HG02571 (cell line): ENCODE measurements around the gene DTNBP1.
"Not testable (repeated sequence)": the region's sequence is repeated elsewhere in the genome, so short reads cannot be mapped to it uniquely, and the experiment has no call there.

Experiments
- ATAC-seq: cut with Tn5 transposase; IDR thresholded peaks from one replicate; pipeline ENCODE4 v1.9.1; 2021; ENCODE audit warnings: mild to moderate bottlenecking, moderate library complexity; ENCODE audit not compliant: unreplicated experiment

The DTNBP1 gene

DNA sequence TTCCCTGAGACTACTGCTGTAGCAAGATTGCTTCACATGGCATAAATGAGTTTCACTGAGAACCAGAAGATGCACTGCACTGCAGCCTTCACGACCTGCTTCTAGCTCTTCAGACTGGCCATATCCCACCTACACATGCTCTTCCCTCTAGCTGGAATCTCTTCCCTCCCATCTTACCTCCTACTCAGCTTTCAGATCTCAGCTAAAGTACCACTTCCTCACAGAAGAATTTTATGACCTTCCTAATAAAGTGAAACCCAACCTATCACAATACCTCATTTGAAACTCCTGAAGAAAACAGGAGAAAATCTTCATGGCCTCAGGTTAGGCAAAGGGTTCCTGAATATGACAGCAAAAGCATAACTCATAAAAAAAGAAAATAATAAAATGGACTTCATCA, 99.9 kb downstream of the DTNBP1 start:
- no peak for ATAC-seq

DNA sequence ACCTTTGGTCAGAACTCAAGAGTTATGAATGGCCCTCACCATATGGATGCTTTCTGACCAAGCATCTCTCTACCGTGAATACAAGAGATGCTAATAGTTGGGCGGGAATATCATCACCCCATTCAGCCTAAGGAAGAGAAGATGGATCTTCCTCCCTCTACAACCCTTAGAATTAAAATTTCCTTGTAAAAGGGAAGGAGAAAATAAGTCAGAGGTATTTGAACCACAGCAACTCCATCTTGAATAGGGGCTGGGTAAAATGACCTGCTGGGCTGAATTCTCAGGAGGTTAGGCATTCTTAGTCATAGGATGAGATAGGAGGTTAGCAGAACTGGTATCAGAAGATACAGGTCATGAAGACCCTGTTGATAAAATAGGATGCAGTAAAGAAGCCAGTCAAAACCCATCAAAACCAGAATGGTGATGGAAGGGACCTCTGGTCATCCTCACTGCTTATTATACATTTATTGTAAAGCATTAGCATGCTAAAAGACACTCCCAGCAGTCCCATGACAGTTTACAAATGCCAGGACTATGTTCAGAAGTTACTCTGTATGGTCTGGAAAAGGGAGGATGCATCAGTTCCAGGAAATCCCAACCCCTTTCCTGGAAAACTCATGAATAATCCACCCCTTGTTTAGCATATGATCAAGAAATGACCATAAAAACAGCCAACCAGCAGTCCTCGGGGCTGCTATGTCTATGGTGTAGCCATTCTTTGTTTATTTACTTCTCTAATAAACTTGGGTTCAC, 101.2 kb downstream of the DTNBP1 start:
- ATAC-seq, result no peak

DNA sequence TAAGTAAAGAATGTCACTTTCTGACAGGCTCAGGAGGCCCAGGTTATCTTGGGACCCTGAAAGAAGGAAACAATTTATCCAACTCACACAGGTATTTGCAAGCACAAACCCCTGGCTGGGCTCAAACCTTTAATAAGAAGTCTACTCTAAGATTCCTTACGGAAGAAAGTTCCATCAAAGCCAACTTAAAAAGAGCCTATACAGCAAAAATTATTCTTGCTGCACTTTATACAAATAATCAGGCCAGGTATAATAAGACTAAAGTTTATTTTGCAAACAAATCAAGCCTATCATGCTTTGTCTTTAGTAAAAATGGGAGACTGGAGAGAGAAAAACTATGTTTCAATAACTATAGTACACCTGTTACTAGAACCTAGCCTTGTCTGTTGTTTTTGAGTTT, 102.1 kb downstream of the DTNBP1 start:
- ATAC-seq, result no peak

DNA sequence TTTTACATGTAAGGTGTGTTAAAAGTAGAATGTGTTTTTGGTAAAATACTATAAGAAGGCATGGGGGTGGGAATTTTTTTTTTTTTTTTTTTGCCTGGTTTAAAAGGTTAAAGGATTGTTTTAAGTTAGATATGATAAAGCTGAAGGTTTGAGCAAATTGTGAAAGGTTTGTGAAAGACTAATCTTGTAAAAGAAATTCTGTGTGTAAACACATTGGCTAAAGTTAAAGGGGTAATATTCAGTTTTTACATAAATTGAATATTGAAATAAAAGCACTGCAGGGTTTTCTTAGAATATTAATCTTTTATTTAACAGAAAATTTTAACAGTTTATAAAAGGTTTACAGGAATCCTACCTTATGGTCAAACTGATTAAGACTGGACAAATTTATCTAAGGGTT, 105.7 kb downstream of the DTNBP1 start:
- no peak for ATAC-seq

DNA sequence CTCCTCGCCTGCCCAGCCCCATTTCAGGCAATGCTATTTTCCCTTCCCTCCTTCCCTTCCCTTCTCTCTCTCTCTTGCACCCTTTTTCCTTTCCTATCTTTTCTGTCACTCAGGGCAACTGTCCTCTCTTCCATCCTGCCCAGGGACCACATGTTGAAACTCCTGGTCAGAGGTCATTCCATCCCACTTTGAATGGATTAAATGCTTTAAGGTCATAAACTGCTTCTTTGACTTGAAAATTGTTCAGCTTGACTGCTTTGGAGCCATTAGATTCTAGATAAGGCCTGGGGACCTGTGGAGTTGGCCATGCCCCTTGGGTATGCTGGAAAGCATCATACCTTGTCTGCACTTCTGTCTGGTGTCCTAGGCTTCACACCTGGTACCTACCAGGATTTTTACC, 106.1 kb downstream of the DTNBP1 start:
- no peak for ATAC-seq

DNA sequence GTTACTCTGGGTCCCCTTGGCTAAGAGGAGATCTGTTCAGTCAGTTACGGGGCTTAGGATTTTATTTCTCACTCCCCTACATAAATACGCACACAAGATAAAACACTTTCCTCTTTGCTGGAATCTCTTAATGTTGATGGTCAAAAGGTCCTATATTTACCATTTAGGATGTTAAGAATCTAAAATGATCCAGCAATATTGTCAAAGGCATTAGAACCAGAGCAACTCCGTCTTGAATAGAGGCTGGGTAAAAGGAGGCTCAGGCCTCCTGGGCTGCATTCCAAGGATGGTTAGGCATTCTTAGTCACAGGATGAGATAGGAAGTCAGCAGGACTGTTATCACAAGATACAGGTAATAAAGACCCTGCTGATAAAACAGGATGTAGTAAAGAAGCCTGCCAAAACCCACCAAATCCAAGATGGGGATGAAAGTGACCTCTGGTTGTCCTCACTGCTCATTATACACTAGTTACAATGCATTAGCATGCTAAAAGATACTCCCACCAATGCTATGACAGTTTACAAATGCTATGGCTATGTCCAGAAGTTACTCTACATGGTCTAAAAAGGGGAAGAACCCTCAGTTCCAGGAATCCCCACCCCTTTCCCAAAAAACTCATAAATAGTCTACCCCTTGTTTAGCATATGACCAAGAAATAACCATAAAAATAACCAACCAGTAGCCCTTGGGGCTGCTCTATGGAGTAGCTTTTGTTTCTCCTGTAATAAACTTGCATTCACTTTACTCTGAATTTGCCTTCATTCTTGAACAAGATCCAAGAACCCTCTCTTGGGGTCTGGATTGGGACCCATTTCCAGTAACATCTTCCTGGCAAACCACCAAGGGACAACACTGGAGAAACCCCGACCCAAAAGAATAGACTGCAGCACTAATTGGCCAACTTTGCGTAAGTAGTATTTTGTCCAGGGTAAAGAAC, 107.5 kb downstream of the DTNBP1 start:
- ATAC-seq, result no peak

DNA sequence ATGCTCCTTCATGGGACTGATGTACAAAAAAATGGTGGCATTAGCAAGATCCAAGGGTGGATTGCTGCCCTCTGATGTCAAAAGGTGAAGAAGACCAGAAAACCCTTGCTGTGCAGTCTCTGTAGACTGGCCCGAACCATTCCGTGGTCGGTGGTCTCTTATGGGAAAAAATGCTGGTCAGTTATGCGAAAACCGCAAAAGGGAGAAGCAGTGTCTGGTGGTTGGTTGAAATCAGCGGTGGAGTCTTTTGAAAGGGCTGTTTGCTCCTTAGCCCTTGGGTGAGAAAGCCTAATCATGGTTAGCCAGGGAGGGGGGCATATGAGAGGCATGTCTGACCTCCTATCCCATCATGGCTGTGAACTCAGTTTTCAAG, 108.1 kb downstream of the DTNBP1 start:
- ATAC-seq, result no peak

DNA sequence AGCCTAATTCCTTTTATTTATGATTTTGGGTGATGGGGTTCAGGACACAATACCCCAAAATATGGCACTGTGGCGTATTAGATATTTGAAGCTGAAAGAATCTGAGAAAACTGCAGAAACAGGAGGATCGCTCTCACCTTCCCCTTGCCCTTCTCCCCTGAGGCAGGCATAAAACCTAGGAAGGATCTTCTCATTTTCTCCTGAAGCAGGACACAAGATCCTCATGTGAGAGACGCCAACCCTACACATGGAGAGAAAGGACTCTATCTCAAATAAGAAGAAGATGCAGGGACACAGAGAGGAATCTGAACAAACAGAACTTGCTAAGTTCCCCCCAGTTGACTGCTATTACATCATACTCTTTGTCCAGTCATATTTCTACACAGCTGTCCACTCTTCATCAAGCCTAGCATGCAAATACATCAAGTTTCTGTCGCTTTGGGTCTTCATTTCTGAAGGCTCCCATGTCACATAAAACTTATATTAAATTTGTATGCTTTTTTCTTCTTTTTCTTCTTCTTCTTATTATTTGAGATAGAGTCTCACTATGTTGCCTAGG, 109.0 kb downstream of the DTNBP1 start:
- no peak for ATAC-seq

DNA sequence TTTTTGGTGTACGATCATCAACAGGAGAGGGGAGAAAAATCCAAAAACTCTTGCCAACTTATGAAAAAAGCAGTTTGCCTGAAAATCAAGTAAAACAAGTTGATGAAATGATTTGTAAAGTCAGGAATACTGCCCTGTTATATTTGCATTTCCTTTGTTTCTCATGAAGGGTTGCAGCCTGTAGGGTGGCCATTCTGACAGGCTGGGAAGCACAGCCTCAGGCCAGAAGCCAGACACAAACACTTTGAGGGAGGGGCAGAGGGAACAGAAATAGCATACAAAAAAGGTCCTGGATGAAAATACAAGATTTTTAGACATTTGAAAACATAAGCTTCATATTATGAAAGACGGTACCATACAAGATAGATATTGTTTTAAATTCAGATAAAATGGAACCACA, 109.8 kb downstream of the DTNBP1 start:
- no peak for ATAC-seq

DNA sequence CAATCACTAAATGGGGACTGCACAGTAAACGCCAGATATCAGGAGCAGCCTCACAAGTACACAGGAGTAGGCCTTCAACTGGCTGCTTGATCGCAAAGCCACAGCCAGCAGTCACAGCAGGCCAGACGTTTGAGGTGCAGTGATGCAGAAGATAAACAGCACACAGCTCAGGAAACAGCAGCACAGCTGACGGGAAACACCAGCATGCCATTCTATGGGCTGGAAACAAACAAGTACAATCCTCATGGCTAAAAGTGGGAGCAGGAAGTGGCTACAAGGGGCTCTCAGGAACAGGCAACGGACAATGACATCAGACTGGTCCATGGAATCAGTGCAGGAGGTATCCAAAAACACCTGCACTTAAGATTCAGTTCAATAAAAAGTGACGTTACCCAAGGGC, 111.0 kb downstream of the DTNBP1 start:
- ATAC-seq, result no peak

DNA sequence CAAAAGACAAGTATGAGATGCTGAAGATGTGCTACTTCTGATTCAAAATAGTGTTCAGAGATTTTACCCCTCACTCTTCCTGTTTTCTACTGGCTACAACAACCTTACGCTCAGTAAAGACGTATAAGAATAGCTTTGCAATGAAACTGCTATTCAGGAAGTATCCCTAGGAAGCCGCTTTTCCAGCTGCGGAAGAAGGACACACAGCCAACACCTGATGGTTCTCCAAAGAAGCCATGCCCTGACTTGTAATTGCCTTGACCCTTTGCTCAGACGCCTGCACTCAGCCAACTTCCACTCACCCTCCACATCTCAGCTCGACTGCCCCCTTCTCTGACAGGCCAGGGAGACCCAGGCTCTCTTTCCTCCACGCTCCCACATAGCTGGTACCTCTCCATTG, 111.6 kb downstream of the DTNBP1 start:
- no peak for ATAC-seq

DNA sequence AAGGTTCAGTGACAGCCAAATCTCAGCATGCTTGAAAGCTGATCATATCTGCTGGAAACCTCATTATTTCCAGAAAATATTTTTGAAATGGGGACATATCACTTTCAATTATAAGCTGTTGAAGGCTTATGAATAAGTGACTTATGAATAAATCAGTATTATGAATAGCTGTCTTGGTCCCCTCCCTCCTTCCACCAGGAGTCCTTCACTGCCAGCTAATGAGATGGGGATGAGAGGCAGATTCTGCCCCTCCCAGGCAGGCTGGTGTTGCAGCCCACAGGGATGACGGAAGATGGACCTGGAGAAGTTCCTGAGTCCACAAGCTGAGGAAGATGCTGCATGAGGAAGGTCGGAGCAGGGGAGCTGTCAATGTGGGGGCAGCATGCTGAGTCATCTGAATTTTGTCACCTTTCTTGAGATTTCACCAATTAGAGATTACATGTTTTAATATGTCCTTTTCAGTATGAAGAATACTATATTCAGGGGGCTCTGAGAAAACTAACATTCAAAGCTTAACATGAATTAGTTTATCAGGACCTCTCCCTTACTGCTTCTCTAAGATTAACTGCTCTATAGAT, 112.2 kb downstream of the DTNBP1 start:
- no peak for ATAC-seq

DNA sequence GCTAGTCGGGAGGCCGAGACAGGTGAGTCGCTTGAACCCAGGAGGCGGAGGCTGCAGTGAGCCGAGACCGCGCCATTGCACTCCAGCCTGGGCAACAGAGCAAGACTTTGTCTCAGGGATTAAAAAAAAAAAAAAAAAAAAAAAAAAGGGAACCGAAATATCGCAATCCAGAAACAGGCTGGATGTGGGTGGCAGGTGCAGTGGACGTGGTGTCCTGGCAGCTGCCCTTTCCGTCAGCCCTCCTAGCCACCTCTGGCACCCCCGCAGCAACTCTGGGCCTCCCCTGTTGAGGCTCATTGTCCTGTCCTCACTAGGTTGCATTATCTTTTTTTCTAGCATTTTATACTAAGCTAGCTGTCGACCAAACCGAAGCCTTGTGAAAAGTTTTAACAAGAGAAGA, 113.5 kb downstream of the DTNBP1 start:
- no peak for ATAC-seq

DNA sequence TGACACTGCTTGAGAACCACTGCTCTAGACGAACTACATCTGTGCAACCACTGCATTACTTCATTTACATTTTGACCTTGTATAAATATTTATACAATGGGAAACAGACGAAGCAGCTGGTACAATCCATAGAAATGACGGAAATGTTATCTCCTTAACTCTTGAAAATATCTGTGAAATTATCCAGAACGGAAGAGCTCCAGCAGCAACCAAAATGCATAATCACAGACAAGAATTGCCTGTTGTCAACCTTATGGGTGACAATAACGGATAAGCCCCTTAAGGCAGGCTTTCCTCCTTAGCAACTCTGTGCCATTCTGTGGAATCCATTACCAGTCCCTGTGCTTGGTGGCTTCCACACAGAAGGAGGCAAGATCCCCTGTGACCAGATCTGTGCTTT, 115.4 kb downstream of the DTNBP1 start:
- ATAC-seq, result no peak

DNA sequence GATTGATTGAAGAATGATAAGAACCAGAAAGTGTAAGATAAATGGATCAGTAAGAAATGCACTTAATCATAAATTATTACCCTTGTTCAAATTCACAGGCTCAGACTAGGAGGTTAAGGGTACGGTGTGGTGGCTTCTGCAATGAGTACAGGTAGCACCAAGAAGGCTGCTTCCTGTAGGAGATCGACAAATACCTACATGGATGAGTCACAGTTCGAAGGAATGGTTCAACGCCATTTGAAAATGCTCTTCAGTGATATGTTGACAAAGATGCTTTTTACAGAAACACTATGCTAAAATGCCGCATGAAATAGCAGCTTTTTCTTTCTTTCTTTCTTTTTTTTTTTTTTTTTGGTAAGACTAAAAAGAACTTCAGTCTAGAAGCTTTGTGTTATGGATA, 116.2 kb downstream of the DTNBP1 start:
- ATAC-seq, result no peak

DNA sequence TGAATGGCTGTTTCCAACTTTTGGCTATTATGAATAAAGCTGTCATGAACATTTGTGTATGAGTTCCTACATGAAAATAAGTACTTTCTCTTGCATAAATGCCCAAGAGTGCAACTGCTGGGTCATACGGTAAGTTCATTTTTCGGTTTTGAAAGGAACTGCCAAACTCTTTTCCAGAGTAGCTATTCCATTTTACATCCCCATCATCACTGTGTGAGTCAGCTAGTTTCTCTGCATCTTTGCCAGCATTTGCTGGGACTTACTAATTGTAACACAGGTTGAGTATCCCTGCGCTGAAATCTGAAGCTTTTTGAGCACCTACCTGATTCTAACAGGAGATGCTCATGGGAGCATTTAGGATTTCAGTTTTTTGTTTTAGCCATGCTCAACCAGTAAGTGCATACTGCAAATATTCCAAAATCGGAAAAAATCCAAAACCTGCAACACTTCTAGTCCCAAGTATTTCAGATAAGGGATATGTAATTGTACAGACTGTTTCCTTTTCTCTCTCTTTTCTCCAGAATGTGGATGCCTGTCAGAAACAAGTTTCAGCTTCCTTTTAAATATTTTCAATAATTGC, 118.4 kb downstream of the DTNBP1 start:
- ATAC-seq, result no peak

DNA sequence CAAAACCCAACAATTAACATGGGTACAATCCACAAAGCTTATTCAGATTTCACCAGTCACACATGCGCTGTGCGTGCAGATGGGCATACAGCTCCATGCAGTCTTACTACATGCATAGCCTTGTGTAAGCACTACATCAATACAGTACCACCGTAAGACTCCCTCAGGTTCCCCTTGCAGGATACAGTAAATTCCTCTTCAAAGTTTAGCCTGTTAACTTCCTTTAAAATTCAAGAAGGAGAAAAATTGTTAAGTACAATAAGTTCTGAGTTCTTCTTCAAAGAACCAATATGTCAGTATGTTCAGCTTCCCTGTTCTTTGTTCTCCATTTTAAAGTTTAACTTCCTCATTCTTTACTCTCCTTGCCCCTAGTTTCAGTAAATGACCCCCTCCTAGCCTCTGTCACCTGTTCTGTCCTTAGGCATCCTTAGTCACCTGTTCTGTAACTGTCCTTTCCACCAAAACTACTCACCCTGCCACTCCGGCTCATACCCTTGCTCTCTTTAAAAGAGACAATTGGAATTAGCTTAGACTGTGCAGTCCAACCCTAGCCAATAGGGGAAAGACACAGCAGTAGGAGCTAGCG, 119.4 kb downstream of the DTNBP1 start:
- ATAC-seq, result not testable (repeated sequence)

DNA sequence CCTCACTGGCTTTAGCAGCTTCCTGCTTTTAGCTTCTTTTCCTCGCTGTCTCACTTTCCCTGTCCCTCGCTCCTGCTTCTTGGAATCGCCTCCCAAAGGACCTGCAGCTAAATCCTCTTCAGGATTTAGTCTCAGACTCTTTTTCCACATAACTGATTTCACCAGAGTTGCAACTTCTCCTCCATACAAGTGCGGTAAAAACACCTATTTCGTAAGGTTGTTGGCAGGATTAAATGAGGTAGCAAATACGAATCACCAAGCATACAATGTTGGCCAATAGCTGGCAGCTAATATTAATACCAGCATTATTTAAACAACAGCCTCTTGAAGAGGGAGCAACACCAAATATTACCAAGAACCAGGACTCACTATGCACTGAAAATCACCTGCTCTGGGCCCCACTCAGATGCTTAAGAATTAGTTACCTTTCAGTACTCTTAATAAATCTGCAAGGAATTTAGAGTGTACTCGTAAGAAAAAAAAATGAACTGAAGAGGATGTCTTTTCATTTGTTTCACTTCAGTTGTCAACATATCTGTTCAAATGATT, 123.0 kb downstream of the DTNBP1 start:
- no peak for ATAC-seq

DNA sequence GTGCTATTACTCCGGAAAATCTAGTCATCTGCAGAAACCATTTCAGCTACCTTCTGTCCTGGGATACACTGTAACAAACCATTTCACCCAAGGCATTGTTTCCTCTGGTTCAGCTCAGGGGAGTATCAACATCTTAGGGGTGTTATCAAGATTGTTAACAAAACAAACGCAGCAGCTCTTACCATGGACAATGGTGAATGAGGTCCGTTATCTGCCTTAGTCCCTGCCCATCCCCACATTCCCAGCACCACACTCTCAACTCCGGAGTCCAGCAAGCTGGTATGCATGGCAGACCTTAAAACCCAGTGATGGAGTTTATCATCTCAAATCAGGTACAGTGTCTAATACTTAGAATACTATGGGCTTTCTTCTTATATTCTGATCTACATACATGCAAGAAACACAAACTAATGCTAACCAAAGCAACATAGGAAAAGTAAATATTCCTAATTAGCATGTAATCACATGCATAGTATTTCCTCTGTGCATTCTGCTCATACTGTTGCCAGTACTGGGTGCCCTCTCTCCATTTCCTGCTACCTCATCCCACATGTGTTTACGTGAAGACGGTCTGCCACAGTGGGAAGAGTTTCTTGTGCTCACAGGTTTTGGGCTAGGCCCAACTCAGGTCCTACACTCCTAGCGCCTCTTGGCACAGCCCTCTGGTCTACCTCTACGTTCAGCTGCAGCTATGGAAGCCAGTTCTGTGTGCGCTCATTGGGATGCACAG, 123.9 kb downstream of the DTNBP1 start:
- ATAC-seq, result no peak

DNA sequence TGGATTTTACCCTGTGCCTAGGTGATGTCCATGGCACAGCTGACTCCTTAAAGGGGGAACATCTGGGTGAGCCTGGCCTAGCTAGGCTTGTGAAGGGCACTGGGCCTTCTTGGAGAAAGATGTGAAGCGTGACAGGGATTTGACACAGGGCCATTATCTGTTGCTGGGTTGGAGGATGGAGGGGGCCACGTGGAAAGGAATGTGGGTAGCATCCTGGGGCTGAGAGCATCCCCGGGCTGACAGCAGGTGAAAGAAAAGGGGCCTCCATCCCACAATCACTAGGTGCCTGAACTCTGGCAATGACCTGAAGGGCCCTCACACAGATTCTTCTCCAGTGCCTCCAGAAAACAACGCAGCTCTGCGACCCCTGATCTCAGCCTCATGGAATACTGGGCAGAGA, 124.7 kb downstream of the DTNBP1 start:
- no peak for ATAC-seq
